DOHH2 (cell line): Measurements from ENCODE around the gene EPHA6.
"Not testable (repeated sequence)": the region's sequence is repeated elsewhere in the genome, so short reads cannot be mapped to it uniquely, and the experiment has no call there.

ENCODE experiments used
- H3F3A ChIP-seq: fragments of 200-600 bp; sonication (generic), shearing (Covaris generic); 2 replicates; pipeline ENCODE4 v1.6.0; 2016; ENCODE audit warnings: antibody characterized with exemption, mild to moderate bottlenecking; ENCODE audit not compliant: control insufficient read depth, insufficient read depth
- H3K27ac ChIP-seq: fragments of 200-600 bp; sonication (generic); 2 replicates; pipeline ENCODE4 v1.5.1; 2014; ENCODE audit warnings: low read depth, mild to moderate bottlenecking, low read length, moderate library complexity
- H3K27me3 ChIP-seq: fragments of 200-600 bp; sonication (generic); 2 replicates; pipeline ENCODE4 v1.6.1; 2014; ENCODE audit warnings: mild to moderate bottlenecking, low read length, mixed read lengths; ENCODE audit not compliant: control insufficient read depth
- H3K36me3 ChIP-seq: fragments of 200-600 bp; sonication (generic); 2 replicates; pipeline ENCODE4 v1.6.1; 2014; ENCODE audit warnings: mild to moderate bottlenecking, low read length, moderate library complexity, mixed read lengths; ENCODE audit not compliant: control insufficient read depth
- H3K4me1 ChIP-seq: fragments of 200-600 bp; sonication (generic); 2 replicates; pipeline ENCODE4 v1.6.1; 2014; ENCODE audit warnings: mild to moderate bottlenecking, low read length, mixed read lengths; ENCODE audit not compliant: control insufficient read depth
- H3K4me2 ChIP-seq: fragments of 200-600 bp; sonication (generic); 2 replicates; pipeline ENCODE4 v1.6.0; 2014; ENCODE audit warnings: mild to moderate bottlenecking, low read length, moderate library complexity
- H3K4me3 ChIP-seq: fragments of 200-600 bp; sonication (generic); 2 replicates; pipeline ENCODE4 v1.5.1; 2014; ENCODE audit warnings: mild to moderate bottlenecking, low read length, mixed read lengths
- H3K79me2 ChIP-seq: fragments of 200-600 bp; sonication (generic); 2 replicates; pipeline ENCODE4 v1.6.1; 2014; ENCODE audit warnings: mild to moderate bottlenecking, low read length, mixed read lengths; ENCODE audit not compliant: control insufficient read depth
- H3K9me2 ChIP-seq: fragments of 200-600 bp; sonication (generic); replicated peaks from 2 replicates; pipeline ENCODE4 v1.6.1; 2014; ENCODE audit warnings: mild to moderate bottlenecking, low read length, mixed read lengths; ENCODE audit not compliant: control insufficient read depth
- H3K9me3 ChIP-seq: fragments of 200-600 bp; sonication (generic); 2 replicates; pipeline ENCODE4 v1.6.1; 2014; ENCODE audit warnings: antibody characterized with exemption, low read length, mixed read lengths; ENCODE audit not compliant: control insufficient read depth, insufficient read depth
- H4K20me1 ChIP-seq: fragments of 200-600 bp; sonication (generic); 2 replicates; pipeline ENCODE4 v1.6.0; 2014; ENCODE audit warnings: low read depth, mild to moderate bottlenecking, antibody characterized with exemption, low read length, moderate library complexity; ENCODE audit not compliant: control insufficient read depth, insufficient read depth
- CTCF ChIP-seq: fragments of 200-600 bp; sonication (generic); IDR thresholded peaks from one replicate; pipeline ENCODE4 v1.5.1; 2014; ENCODE audit warnings: antibody characterized with exemption, mild to moderate bottlenecking, low read depth, low read length; ENCODE audit not compliant: poor library complexity, severe bottlenecking
- EZH2phosphoT487 ChIP-seq: fragments of 200-600 bp; sonication (generic); IDR thresholded peaks from 2 replicates; pipeline ENCODE4 v1.6.1; 2017; ENCODE audit warnings: borderline replicate concordance, mild to moderate bottlenecking, antibody characterized with exemption, low read length, moderate library complexity, mixed read lengths

Gene EPHA6

GRCh38 chr3:96900566-96900965 is 86.2 kb downstream of the EPHA6 start:
- TF ChIP-seq EZH2phosphoT487 (no peak), CTCF (no peak)
- no peak overlapping the region for H3K4me2 ChIP-seq
- H3K9me2 ChIP-seq: no peaks in the 10 kb centered on the region
- no peaks in the 10 kb centered on the region for H4K20me1 ChIP-seq
- no peaks in the 10 kb centered on the region for H3K9me3 ChIP-seq
- no peaks in the 10 kb centered on the region for H3K36me3 ChIP-seq
- no peaks in the 10 kb centered on the region for H3K4me1 ChIP-seq
- H3K4me3 ChIP-seq: no peak overlapping the region
- H3K79me2 ChIP-seq: no peaks in the 10 kb centered on the region
- H3K27me3 ChIP-seq: no peaks in the 10 kb centered on the region
- H3K27ac ChIP-seq: no peak overlapping the region
- no peaks in the 10 kb centered on the region for H3F3A ChIP-seq

GRCh38 chr3:96915445-96915844 is 101.1 kb downstream of the EPHA6 start:
- Histone ChIP-seq H3K4me1 (no peaks in the 10 kb centered on the region), H3F3A (no peaks in the 10 kb centered on the region), H3K4me2 (no peak overlapping the region), H3K4me3 (no peak overlapping the region), H4K20me1 (no peaks in the 10 kb centered on the region), H3K79me2 (no peaks in the 10 kb centered on the region), H3K36me3 (no peaks in the 10 kb centered on the region), H3K9me3 (no peaks in the 10 kb centered on the region), H3K27ac (no peak overlapping the region), H3K27me3 (no peaks in the 10 kb centered on the region), H3K9me2 (no peaks in the 10 kb centered on the region)
- TF ChIP-seq EZH2phosphoT487 (no peak), CTCF (no peak)

- H3K4me1 ChIP-seq: no peaks in the 10 kb centered on the region
- H3F3A ChIP-seq: no peaks in the 10 kb centered on the region
- no peak overlapping the region for H3K27ac ChIP-seq
- no peaks in the 10 kb centered on the region for H3K27me3 ChIP-seq
- no peaks in the 10 kb centered on the region for H3K9me2 ChIP-seq
- no peak overlapping the region for H3K4me2 ChIP-seq
- no peaks in the 10 kb centered on the region for H3K36me3 ChIP-seq
- TF ChIP-seq EZH2phosphoT487: no peak
- no peak for TF ChIP-seq CTCF
- H3K4me3 ChIP-seq: no peak overlapping the region
- no peaks in the 10 kb centered on the region for H3K79me2 ChIP-seq
- no peaks in the 10 kb centered on the region for H4K20me1 ChIP-seq
- no peaks in the 10 kb centered on the region; the same call in 1 of the 2 replicates for H3K9me3 ChIP-seq
Observed at GRCh38 chr3:96931119-96931862, 116.9 kb downstream of the EPHA6 start.

GRCh38 chr3:96942131-96942530 is 127.7 kb downstream of the EPHA6 start:
- not testable (repeated sequence) for H3K27ac ChIP-seq, H3K9me3 ChIP-seq, H3K4me1 ChIP-seq, H3F3A ChIP-seq, H3K4me2 ChIP-seq, H3K79me2 ChIP-seq, H3K9me2 ChIP-seq, H3K36me3 ChIP-seq, H3K27me3 ChIP-seq, H4K20me1 ChIP-seq, H3K4me3 ChIP-seq
